OCI-LY7 (cell line): ENCODE results near the gene ACOXL. TPM values are rescaled to one million over a fixed set of nuclear protein-coding genes. Genes with fewer than 3 reads are reported as not detected.

Source experiments
- BruUV-seq: library from RNA; stranded (reverse); fragments of 400-500 nt; replicated peaks from 2 replicates; lab custom pipeline; 2021; lab: Mats Ljungman, UMichigan
- CTCF ChIA-PET: fragments of 300-600 bp; sonication (Branson Sonifier 250); formaldehyde crosslinking; loops from one replicate; lab custom pipeline; 2022; ENCODE audit warnings: antibody characterized with exemption; ENCODE audit not compliant: unreplicated experiment; lab: Charles Lee
- POLR2A ChIA-PET: fragments of 300-600 bp; sonication (Branson Sonifier 250); formaldehyde crosslinking; loops from one replicate; lab custom pipeline; 2022; ENCODE audit warnings: antibody characterized with exemption; lab: Charles Lee
- DNase-seq: peaks from one replicate; pipeline ENCODE4 v3.0.0-alpha.2; 2015; ENCODE audit warnings: low spot score
- H2AFZ ChIP-seq: fragments of 200-600 bp; sonication (generic), shearing (Covaris generic); 2 replicates; pipeline ENCODE4 v1.6.1; 2014; ENCODE audit warnings: mild to moderate bottlenecking, antibody characterized with exemption, low read length, moderate library complexity
- H3K27ac ChIP-seq: fragments of 200-600 bp; sonication (generic); 2 replicates; pipeline ENCODE4 v1.5.1; 2014; ENCODE audit warnings: mixed run types, low read depth, mild to moderate bottlenecking, moderate library complexity, low read length, inconsistent platforms; ENCODE audit not compliant: poor library complexity, severe bottlenecking
- H3K36me3 ChIP-seq: fragments of 200-600 bp; sonication (generic); 2 replicates; pipeline ENCODE4 v1.6.1; 2014; ENCODE audit warnings: mild to moderate bottlenecking, antibody characterized with exemption, low read length, moderate library complexity, mixed read lengths; ENCODE audit not compliant: insufficient read depth
- H3K4me1 ChIP-seq: fragments of 200-600 bp; sonication (generic); 2 replicates; pipeline ENCODE4 v1.5.1; 2014; ENCODE audit warnings: mild to moderate bottlenecking, low read length; ENCODE audit not compliant: insufficient read depth, poor library complexity, severe bottlenecking
- H3K4me2 ChIP-seq: fragments of 200-600 bp; sonication (generic); 2 replicates; pipeline ENCODE4 v1.6.1; 2014; ENCODE audit warnings: mild to moderate bottlenecking, low read length
- H3K4me3 ChIP-seq: fragments of 200-600 bp; sonication (generic); 2 replicates; pipeline ENCODE4 v1.5.1; 2014; ENCODE audit warnings: mild to moderate bottlenecking, low read depth, low read length; ENCODE audit not compliant: poor library complexity, severe bottlenecking
- H3K79me2 ChIP-seq: fragments of 200-600 bp; sonication (generic); 2 replicates; pipeline ENCODE4 v1.6.1; 2016; ENCODE audit warnings: low read depth, mild to moderate bottlenecking, low read length, moderate library complexity, mixed read lengths; ENCODE audit not compliant: insufficient read depth
- H3K9me2 ChIP-seq: fragments of 200-600 bp; sonication (generic); 2 replicates; pipeline ENCODE4 v1.6.1; 2016; ENCODE audit warnings: mild to moderate bottlenecking, low read length, mixed read lengths; ENCODE audit not compliant: insufficient read depth
- H3K9me3 ChIP-seq: fragments of 200-600 bp; sonication (generic); 2 replicates; pipeline ENCODE4 v1.6.1; 2014; ENCODE audit warnings: mild to moderate bottlenecking, mixed run types, low read length, mixed read lengths
- H4K20me1 ChIP-seq: fragments of 200-600 bp; sonication (generic); 2 replicates; pipeline ENCODE4 v1.6.1; 2014; ENCODE audit warnings: mild to moderate bottlenecking, antibody characterized with exemption, low read length, moderate library complexity, mixed read lengths; ENCODE audit not compliant: insufficient read depth
- CTCF ChIP-seq: fragments of 200-600 bp; sonication (generic); conservative IDR thresholded peaks from 2 replicates; pipeline ENCODE4 v1.5.1; 2014; ENCODE audit warnings: mild to moderate bottlenecking, antibody characterized with exemption, low read length, moderate library complexity, mixed read lengths
- EZH2phosphoT487 ChIP-seq: fragments of 200-600 bp; sonication (generic); IDR thresholded peaks from 2 replicates; pipeline ENCODE4 v1.6.1; 2018; ENCODE audit warnings: low read depth, borderline replicate concordance, mild to moderate bottlenecking, mixed run types, antibody characterized with exemption, low read length, moderate library complexity, mixed read lengths
- intact Hi-C: fragments of 100-400 bp; cut with micrococcal nuclease; formaldehyde crosslinking; loops from one replicate; pipeline ENCODE4 v1.10.0; 2022; ENCODE audit not compliant: unreplicated experiment
- total RNA-seq, 2 experiments: library from RNA; depleted of rRNA in 1 of 2; stranded (reverse); fragments of >200 nt in 1 of 2; shearing (Covaris generic) in 1 of 2; gene quantifications; 2 replicates each; pipeline ENCODE4 v1.2.3, GENCODE V29; 2014 to 2022

Gene ACOXL
- total RNA-seq, 2 experiments from 2014 or later, result 1.4 TPM; not detected in 1

GRCh38 chr2:110766291-110766690, 33.9 kb downstream of the ACOXL start:
- H2AFZ ChIP-seq, result no peak overlapping the region
- intact Hi-C loops, result no loop called here
- no peaks in the 10 kb centered on the region for H3K9me3 ChIP-seq
- no peaks in the 10 kb centered on the region for H3K4me1 ChIP-seq
- no peaks in the 10 kb centered on the region for H3K36me3 ChIP-seq
- no peaks in the 10 kb centered on the region for H3K9me2 ChIP-seq
- CTCF ChIA-PET, result no interaction called here
- no peak overlapping the region for H3K4me2 ChIP-seq
- DNase-seq, result no peak
- TF ChIP-seq EZH2phosphoT487, result no peak
- no peak for TF ChIP-seq CTCF
- no peak overlapping the region for H3K4me3 ChIP-seq
- H4K20me1 ChIP-seq, result no peaks in the 10 kb centered on the region
- no peaks in the 10 kb centered on the region for H3K79me2 ChIP-seq
- BruUV-seq, result no TSS peak
- no peak overlapping the region for H3K27ac ChIP-seq
- POLR2A ChIA-PET, result no interaction called here

GRCh38 chr2:110768591-110768990, 36.2 kb downstream of the ACOXL start:
- no peaks in the 10 kb centered on the region for H3K79me2 ChIP-seq
- H2AFZ ChIP-seq, result no peak overlapping the region
- H3K9me2 ChIP-seq, result no peaks in the 10 kb centered on the region
- H3K9me3 ChIP-seq, result no peaks in the 10 kb centered on the region
- no peaks in the 10 kb centered on the region for H3K4me1 ChIP-seq
- no peaks in the 10 kb centered on the region for H4K20me1 ChIP-seq
- POLR2A ChIA-PET, result no interaction called here
- no peak overlapping the region for H3K4me2 ChIP-seq
- no peak overlapping the region for H3K27ac ChIP-seq
- intact Hi-C loops, result no loop called here
- DNase-seq, result no peak
- H3K4me3 ChIP-seq, result no peak overlapping the region
- H3K36me3 ChIP-seq, result no peaks in the 10 kb centered on the region
- BruUV-seq, result no TSS peak
- CTCF ChIA-PET, result no interaction called here
- TF ChIP-seq CTCF (no peak), EZH2phosphoT487 (no peak)

- BruUV-seq, result no TSS peak
- Histone ChIP-seq H3K79me2 (no peaks in the 10 kb centered on the region), H3K27ac (no peak overlapping the region), H3K36me3 (no peaks in the 10 kb centered on the region), H2AFZ (no peak overlapping the region), H3K9me2 (no peaks in the 10 kb centered on the region), H3K4me2 (no peak overlapping the region), H3K9me3 (no peaks in the 10 kb centered on the region), H3K4me3 (no peak overlapping the region), H3K4me1 (no peaks in the 10 kb centered on the region), H4K20me1 (no peaks in the 10 kb centered on the region)
- DNase-seq, result no peak
- intact Hi-C loops, result no loop called here
- TF ChIP-seq CTCF (no peak), EZH2phosphoT487 (no peak)
- POLR2A ChIA-PET, result no interaction called here
- CTCF ChIA-PET, result no interaction called here
Observed at GRCh38 chr2:110770404-110770958, 38.1 kb downstream of the ACOXL start.
